Sigmoid colon (tissue), 7 donors: ENCODE data around the gene IER5. TPM values are rescaled to one million over a fixed set of nuclear protein-coding genes. Genes with fewer than 3 reads are reported as not detected.

Experiments used
- DNase-seq: peaks from one replicate; pipeline ENCODE4 v3.0.0-alpha.2; 2019
- H3K27ac ChIP-seq, 4 donors: fragments of 200-600 bp; sonication (generic); one replicate each; pipeline ENCODE4 v1.5.1; 2016 to 2019; ENCODE audit warnings: mild to moderate bottlenecking in 1 of 4
- H3K27me3 ChIP-seq, 3 donors: fragments of 200-600 bp; sonication (generic); one replicate each; pipeline ENCODE4 v1.5.1; 2019; ENCODE audit warnings: mild to moderate bottlenecking in 1 of 3
- H3K36me3 ChIP-seq, 4 donors: fragments of 200-600 bp; sonication (generic); one replicate each; pipeline ENCODE4 v1.5.1; 2016 to 2019
- H3K4me1 ChIP-seq, 4 donors: fragments of 200-600 bp; sonication (generic); one replicate each; pipeline ENCODE4 v1.5.1; 2017 to 2019
- H3K4me3 ChIP-seq, 4 donors: fragments of 200-600 bp; sonication (generic); one replicate each; pipeline ENCODE4 v1.5.1; 2017 to 2019; ENCODE audit warnings: mild to moderate bottlenecking in 2 of 4, moderate library complexity in 1 of 4
- H3K9me3 ChIP-seq, 4 donors: fragments of 200-600 bp in 3 of 4; sonication (generic) in 3 of 4; one replicate each; pipeline versions ENCODE4 v1.5.1 to v1.6.1; 2013 to 2019
- CTCF ChIP-seq, 4 experiments: fragments of 450-650 bp in 3 of 4; fragments of 200-600 bp in 1 of 4; IDR thresholded peaks; one replicate each; pipeline ENCODE4 v1.5.1; 2016 to 2019; ENCODE audit warnings: antibody characterized with exemption in 4 of 4, mild to moderate bottlenecking in 3 of 4, moderate library complexity in 2 of 4
- EP300 ChIP-seq, 4 donors: sonication (generic); formaldehyde crosslinking; IDR thresholded peaks; one replicate each; pipeline ENCODE4 v1.6.1; 2017; ENCODE audit warnings: antibody characterized with exemption in 4 of 4
- POLR2A ChIP-seq, 2 donors: fragments of 450-650 bp; IDR thresholded peaks; one replicate each; pipeline ENCODE4 v1.6.1; 2016; ENCODE audit warnings: antibody characterized with exemption in 2 of 2, mild to moderate bottlenecking in 2 of 2, moderate library complexity in 2 of 2
- POLR2AphosphoS5 ChIP-seq, 4 donors: sonication (generic); formaldehyde crosslinking; IDR thresholded peaks; one replicate each; pipeline ENCODE4 v1.6.1; 2017; ENCODE audit warnings: antibody characterized with exemption in 4 of 4
- WGBS, 2 donors: extraction: QIAGEN DNeasy Blood & Tissue Kit; methylation state at CpG; one replicate each; pipeline ENCODE4 v1.1.7; 2013; 5-methylcytosine and 5-hydroxymethylcytosine counted together
- intact Hi-C: fragments of 100-400 bp; cut with DNase I; formaldehyde crosslinking; loops from one replicate; pipeline ENCODE4 v1.15.1; 2023
- polyA plus RNA-seq, 3 donors: library from polyadenylated mRNA; stranded (reverse); fragments of 200-250 nt; gene quantifications; one replicate each; pipeline ENCODE4 v1.2.3, GENCODE V29; 2013
- total RNA-seq, 4 donors: library from RNA; depleted of rRNA; stranded (reverse); fragments of >200 nt; gene quantifications; one replicate each; pipeline ENCODE4 v1.1.0, GENCODE V29; 2016
- donor health status: healthy with polysubstance abuse.
- donor health status: Bipolar disorder and iron deficiency.
- donor health status: healthy.

IER5 gene
- total and polyA plus RNA-seq, 7 donors, result 7.7 to 11.7 (median 9.6) TPM

DNA sequence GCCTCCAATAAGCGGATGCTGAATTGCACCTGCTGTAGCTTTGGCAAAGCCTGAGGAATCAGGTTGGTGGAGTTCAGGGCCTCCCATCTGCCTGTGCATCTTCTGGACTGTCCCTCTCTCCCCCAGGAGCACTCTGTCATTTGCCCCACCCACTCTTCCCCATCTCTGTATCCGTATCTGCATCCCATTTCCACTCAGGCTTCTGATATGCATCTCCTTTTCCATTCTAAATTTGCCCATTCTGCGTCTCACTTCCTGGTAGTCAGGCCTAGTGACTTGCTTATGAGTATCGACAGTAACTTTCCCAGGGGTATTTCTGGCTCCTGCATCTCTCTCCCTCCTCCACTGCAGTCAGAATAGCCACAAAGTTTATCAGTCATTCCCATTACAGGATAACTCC lies 39.1 kb upstream of the IER5 start:
- no peak for DNase-seq
- H3K9me3 ChIP-seq, result no peaks in the 10 kb centered on the region
- H3K27me3 ChIP-seq, result no peaks in the 10 kb centered on the region
- no peak overlapping the region for H3K4me3 ChIP-seq
- H3K4me1 ChIP-seq, result peaks cover 0 to 3% (median 0%) of the 10 kb centered on the region in 4 donors
- 90 to 93% methylated on average over 4 of the region's 4 CpGs for WGBS, 2 donors
- intact Hi-C loops, result no loop called here
- H3K36me3 ChIP-seq, result peaks cover 0 to 7% (median 0%) of the 10 kb centered on the region in 4 donors
- no peak overlapping the region for H3K27ac ChIP-seq
- TF ChIP-seq POLR2A (IDR thresholded peaks at IDR 0.05), result no peak
- TF ChIP-seq POLR2AphosphoS5 (IDR thresholded peaks at IDR 0.05), result no peak
- TF ChIP-seq CTCF (IDR thresholded peaks at IDR 0.05), result no peak
- no peak for TF ChIP-seq EP300 (IDR thresholded peaks at IDR 0.05)

DNA sequence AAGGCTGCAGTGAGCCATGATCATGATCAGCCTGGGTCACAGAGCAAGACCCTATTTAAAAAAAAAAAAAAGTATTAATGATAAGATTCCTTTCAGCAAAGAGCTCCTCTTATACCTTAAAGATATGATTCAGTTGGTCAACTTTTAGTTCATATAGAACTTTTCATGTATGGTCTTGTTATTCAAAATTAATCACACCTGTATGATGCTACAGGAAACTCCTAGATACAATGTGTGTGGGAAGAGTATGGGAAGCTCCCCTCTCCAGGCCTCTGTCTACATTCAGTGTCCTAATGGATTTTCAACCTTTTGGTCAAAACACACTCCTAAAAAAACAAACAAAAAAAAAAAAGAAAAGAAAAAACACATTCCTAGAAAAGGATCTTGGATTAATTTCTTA lies 37.6 kb upstream of the IER5 start:
- H3K4me1 ChIP-seq, result no peaks in the 10 kb centered on the region
- H3K27ac ChIP-seq, result no peak overlapping the region
- no peaks in the 10 kb centered on the region for H3K27me3 ChIP-seq
- no peak for TF ChIP-seq POLR2AphosphoS5 (IDR thresholded peaks at IDR 0.05)
- TF ChIP-seq POLR2A (IDR thresholded peaks at IDR 0.05), result no peak
- TF ChIP-seq CTCF (IDR thresholded peaks at IDR 0.05), result no peak
- TF ChIP-seq EP300 (IDR thresholded peaks at IDR 0.05), result no peak
- peaks cover 0 to 13% (median 0%) of the 10 kb centered on the region in 4 donors for H3K36me3 ChIP-seq
- intact Hi-C loops, result no loop called here
- DNase-seq, result no peak
- no peaks in the 10 kb centered on the region for H3K9me3 ChIP-seq
- H3K4me3 ChIP-seq, result no peak overlapping the region

DNA sequence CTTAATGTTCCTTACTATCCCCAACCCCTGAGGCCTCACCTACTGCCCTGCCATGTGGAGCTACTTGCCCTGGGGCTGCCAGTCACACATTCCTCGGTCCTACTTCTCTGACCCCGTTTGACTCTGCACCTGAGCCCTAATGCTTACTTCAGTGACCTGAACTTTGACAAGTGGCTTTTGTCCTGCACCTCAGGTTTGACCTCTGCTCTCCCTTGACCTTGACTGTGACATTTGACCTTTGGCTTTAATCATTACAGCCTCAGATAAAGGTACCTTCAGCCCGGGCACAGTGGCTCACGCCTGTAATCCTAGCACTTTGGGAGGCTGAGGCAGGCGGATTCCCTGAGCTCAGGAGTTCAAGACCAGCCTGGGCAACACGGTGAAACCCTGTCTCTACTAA lies 31.9 kb upstream of the IER5 start:
- TF ChIP-seq CTCF (IDR thresholded peaks at IDR 0.05) (no peak), POLR2AphosphoS5 (IDR thresholded peaks at IDR 0.05) (no peak), EP300 (IDR thresholded peaks at IDR 0.05) (no peak), POLR2A (IDR thresholded peaks at IDR 0.05) (no peak)
- intact Hi-C loops, result no loop called here
- H3K4me1 ChIP-seq, result peaks cover 0 to 11% (median 8%) of the 10 kb centered on the region in 4 donors
- H3K4me3 ChIP-seq, result no peak overlapping the region
- no peaks in the 10 kb centered on the region for H3K27me3 ChIP-seq
- no peak for DNase-seq
- H3K36me3 ChIP-seq, result peaks cover 0 to 13% (median 0%) of the 10 kb centered on the region in 4 donors
- WGBS, 2 donors, result 84 to 88% methylated on average over 6 of the region's 6 CpGs
- H3K9me3 ChIP-seq, result peaks cover 0 to 6% (median 0%) of the 10 kb centered on the region in 4 donors
- H3K27ac ChIP-seq, result peak overlapping the region in 2 of 4 donors; percentile 17 to 34

DNA sequence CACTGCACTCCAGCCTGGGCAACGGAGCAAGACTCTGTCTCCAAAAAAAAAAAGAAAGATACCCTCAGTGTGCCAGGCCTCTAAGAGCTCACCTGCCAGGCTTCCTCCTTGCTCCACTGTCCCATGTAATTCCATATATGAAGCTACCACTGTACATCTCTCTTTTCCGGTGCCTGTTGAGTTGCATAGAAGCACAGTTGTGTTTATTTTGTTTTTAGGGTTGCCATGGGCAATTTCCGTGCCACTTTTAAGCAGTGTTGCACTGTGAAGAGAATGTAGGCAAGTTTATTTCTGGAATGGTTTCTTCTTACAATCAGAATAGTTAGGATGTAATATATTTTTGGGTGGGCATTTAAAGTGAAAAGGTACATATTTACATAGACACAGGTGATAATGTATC lies 31.4 kb upstream of the IER5 start:
- WGBS, 2 donors, result 40 to 50% methylated on average over 3 of the region's 3 CpGs

More for the DNA sequence above, 31.4 kb upstream of the IER5 start:
- Histone ChIP-seq H3K4me1 (peaks cover 0 to 16% (median 8%) of the 10 kb centered on the region in 4 donors), H3K9me3 (peaks cover 0 to 6% (median 0%) of the 10 kb centered on the region in 4 donors), H3K4me3 (no peak overlapping the region), H3K27me3 (no peaks in the 10 kb centered on the region), H3K36me3 (peaks cover 0 to 9% (median 0%) of the 10 kb centered on the region in 4 donors), H3K27ac (peak overlapping the region in 2 of 4 donors; percentile 17 to 34)
- DNase-seq, result no peak
- TF ChIP-seq CTCF (IDR thresholded peaks at IDR 0.05) (no peak), POLR2AphosphoS5 (IDR thresholded peaks at IDR 0.05) (no peak), EP300 (IDR thresholded peaks at IDR 0.05) (no peak), POLR2A (IDR thresholded peaks at IDR 0.05) (no peak)
- intact Hi-C loops, result no loop called here
